ENCODE measurements around the gene MYO16.

DNA sequence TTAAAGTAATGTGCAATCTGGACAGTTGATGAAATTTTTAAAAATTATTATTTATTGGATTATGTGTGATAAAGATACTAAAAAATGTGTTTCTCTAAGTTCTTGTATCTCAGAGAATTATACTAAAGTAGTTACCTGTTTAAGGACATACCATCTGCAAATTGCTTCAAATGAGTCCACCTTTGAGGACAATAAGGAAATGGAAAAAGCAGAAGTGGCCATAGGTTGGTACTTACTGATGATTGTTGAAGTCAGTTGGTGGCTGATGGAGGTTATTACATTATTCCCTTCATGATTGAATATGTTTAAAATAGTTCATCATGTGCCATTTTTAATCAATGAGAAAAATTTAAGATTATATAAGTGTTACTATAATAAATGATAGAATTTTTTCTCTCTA is 367.0 kb downstream of the MYO16 start:
- TF ChIP-seq, protein P1, sequence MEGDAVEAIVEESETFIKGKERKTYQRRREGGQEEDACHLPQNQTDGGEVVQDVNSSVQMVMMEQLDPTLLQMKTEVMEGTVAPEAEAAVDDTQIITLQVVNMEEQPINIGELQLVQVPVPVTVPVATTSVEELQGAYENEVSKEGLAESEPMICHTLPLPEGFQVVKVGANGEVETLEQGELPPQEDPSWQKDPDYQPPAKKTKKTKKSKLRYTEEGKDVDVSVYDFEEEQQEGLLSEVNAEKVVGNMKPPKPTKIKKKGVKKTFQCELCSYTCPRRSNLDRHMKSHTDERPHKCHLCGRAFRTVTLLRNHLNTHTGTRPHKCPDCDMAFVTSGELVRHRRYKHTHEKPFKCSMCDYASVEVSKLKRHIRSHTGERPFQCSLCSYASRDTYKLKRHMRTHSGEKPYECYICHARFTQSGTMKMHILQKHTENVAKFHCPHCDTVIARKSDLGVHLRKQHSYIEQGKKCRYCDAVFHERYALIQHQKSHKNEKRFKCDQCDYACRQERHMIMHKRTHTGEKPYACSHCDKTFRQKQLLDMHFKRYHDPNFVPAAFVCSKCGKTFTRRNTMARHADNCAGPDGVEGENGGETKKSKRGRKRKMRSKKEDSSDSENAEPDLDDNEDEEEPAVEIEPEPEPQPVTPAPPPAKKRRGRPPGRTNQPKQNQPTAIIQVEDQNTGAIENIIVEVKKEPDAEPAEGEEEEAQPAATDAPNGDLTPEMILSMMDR (conservative IDR thresholded peaks at IDR 0.05; ENCODE audit: low read length): no peak
- TF ChIP-seq EZH2phosphoT487 (IDR thresholded peaks at IDR 0.05; ENCODE audit: borderline replicate concordance): no peak
